Stimulated activated CD8-positive, alpha-beta memory T cell treated with anti-CD3 and anti-CD28 coated beads, Interleukin-15, amount 100 ng/mL, for 1 hour (primary cell): ENCODE measurements around the gene SUPT4H1.
"Not testable (repeated sequence)": the region's sequence is repeated elsewhere in the genome, so short reads cannot be mapped to it uniquely, and the experiment has no call there.

Source experiments
- DNase-seq: peaks from one replicate; pipeline ENCODE4 v3.0.0-alpha.2; 2020; ENCODE audit warnings: low read depth

Gene SUPT4H1

GRCh38 chr17:58351831-58352595 is at the start of gene SUPT4H1:
Gene SUPT4H1, minus strand, starts transcription at chr17:58352201. Its CDS starts 66 bp downstream, at chr17:58352135.
- DNase-seq = peak; percentile 72

DNA sequence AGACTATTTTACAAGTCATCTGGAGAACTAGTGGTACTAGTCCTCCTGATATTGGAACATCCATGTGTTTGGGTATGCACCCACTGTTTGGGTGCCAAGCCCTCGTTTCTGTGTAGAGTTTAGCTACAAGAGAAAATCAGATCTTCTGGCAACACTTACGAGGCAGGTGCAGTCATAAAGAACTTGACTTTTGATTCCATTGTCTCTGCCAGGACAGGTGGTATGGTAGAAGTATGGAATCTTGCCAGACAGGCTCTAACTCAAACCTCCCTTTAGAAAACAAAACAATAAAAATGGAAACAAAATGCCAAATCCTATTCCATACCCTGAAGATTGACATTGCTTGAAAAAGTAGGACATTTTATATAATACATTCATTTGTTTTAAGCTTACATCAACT is 49.3 kb upstream of the SUPT4H1 start:
- DNase-seq = no peak

- no peak for DNase-seq
Observed at GRCh38 chr17:58400826-58401225, 48.8 kb upstream of the SUPT4H1 start.

DNA sequence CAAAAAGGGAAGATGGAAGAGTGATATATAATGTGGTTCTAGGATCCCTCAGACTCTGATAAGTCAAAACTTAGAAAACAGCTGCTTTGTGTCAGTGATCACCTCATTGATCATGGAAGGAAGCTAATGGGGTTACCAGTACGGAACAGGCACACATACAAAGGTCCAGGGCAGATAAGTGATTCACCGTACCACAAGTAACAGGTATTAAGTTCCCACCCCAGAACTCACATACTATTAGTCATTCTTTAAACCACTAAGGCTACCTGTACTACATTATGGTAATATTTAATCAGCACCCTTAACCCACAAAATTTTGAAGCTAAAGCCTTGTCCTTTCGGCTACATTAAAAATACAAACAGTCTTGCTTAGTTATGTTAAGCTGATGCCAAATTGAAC is 48.0 kb upstream of the SUPT4H1 start:
- DNase-seq = no peak

DNA sequence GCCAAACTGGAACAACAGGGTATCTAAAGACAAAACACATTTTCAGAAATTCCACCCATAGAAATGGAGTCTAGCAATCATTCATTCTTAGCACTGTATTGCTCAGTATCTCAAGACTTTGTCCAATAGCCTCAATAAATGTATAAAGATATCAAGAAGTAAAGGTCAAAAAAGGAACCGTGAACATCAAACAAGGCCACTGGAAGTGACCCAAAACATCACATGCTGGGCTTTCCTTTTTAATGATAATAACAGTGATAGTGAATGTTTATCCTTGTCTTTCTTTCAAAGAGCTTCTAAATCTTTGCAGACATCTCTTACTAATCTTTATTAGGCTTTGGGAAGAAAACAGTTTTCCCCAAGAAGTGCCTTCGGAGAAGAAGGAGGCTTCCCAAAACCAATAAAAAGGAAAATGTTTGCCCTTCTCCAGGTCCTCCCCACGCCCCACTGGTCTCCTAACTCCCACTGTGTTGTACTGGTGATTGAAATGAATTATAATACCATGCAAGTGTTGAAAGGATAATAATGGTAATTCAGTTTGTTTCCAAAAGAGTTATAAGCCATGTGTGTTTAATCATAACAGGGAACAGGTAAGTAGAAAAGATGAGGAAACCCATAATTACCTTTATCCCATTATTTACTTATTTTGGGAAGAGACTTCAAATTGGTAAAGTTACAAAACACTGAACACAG is 46.7 kb upstream of the SUPT4H1 start:
- DNase-seq = no peak

- not testable (repeated sequence) for DNase-seq
Observed at GRCh38 chr17:58397421-58397820, 45.4 kb upstream of the SUPT4H1 start.

GRCh38 chr17:58396173-58396572 is 44.2 kb upstream of the SUPT4H1 start:
- DNase-seq = no peak

DNA sequence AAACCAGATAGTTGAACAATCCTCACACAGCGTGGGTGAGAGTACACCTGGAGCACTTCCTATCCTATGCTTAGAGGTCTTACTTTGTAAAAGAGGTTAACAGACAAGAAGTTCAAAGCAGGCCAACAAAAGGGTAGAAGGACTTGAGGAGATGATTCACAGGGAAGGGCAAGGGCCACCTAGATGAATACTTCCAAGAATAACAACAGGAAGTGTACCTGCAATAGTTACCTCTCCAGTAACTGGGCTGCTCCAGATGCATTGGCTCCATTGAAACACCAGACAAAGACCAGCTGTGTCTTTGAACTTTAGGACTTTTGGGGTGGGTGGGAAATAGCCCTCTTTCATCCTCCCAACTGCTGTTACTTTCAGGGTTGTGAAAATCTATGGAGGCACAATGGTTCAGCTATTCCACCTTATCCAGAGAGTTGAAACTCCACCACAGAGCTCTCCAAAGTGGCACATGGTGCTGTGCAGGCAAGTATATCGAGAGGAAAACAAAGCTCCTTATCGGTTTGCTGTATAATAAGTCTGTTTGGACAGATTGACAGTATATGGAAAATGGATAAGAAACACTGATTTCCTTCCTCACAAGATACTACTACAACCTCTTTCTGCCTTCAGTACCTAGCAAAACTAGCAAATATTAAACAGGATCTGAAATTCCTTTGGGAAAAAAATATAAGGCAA is 42.7 kb upstream of the SUPT4H1 start:
- no peak for DNase-seq

DNA sequence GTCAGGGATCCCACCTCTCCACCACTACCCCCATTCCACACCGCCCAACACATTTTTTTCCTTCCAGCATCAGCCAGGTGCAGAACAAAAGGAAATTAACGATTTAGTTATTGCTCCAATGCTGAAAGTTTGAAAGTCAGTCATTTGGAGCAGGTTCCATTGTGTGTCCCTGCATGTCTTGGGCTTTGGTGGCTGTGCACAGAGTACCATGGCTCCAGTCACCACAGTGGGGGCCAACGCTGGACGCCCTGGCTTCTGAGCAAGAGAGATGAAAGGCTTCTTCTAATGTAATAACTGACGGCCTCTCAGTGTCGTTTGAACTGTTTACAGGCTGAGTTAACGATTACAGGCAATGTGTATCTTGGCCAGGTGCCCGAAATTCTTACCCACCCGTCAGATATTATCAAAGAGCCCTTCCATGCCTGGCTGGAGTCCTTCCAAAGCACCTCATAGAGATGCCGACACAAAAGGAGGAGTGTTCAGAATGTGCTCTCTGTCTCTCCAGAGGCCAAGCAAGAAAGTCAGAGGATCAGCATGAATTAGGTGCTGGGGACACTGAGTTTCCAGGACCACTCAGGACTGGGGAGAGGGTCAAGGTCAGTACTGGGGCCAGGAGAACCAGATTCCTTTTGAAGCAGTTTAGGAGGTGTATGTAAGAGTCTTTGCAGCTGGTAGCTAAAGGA is 39.4 kb upstream of the SUPT4H1 start:
- DNase-seq = no peak

DNA sequence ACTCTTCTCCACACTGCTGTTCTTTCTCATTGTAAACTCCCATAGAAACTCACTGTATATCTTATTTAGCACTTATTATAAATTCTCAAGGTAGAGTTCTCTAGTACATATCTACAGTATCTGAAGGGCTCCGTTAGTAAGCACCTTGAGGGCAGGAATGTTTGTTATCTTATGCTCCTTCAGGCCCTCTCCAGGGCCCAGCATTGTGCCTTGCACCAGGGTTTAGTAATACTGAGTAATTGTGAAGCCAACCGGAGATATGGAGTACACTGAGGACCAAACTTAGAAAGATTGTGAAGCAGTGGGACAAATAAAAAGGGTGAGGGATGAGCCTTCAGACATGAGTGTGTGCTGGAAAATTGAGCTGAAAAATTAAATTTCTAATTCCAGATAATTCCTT is 38.9 kb upstream of the SUPT4H1 start:
- DNase-seq = no peak

DNA sequence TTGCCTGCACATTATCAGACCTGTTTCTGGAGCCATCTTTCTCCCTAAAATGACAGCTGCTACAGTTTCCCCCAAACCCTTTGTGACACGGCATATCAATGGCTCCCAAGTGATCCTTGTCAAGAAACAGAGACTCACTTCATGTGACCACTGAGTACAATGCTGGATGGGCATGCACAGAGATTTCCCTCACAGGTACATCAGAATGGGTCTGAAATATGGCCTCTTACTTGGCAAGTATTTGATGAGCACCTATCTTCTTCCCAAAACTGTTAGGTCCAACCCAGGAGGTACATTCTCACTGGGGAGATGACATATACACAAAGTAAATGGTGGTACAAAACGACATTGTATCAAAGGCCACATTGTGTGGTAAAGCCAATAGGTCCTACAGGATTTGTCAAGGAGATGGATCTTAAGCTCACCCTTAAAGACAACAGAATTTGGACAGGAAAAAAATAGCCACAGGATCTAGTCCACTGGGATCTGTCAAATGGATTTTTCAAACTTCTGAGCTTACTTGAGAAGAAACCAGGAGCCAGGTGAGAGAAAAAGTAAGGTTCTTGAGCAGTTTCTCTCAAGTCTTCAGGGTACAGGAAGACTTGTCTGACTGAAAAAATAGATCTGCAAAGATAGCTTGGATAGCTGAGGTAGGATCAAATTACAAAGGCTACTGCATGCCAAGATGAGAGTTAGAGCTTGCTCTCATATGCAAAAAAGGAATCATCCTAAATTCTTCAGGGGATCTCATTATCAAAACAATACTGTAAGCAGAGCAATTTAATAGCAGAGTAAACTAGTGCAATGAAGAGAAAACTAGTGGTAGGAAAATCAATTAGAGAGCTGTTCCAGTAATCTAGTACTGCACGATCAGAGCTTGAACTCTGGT is 36.5 kb upstream of the SUPT4H1 start:
- DNase-seq = no peak

- DNase-seq = no peak
Observed at GRCh38 chr17:58387834-58388233, 35.8 kb upstream of the SUPT4H1 start.

DNA sequence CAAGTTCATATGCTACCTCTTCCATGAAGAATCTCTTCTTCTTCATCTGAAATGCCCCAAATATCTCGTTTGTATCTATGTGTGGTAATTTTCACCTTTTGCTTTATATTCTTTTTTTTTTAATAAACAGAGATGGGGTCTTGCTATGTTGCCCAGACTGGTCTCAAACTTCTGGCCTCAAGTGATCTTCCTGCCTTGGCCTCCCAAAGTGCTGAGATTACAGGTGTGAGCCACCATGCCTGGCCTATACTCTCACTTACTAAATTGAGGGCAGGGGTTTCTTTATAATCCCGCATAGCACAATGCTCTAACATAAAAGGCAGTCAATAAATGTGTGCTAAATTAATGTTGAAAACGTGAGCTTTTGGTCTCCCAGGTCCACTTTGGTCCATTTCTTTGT is 34.7 kb upstream of the SUPT4H1 start:
- DNase-seq = no peak

DNA sequence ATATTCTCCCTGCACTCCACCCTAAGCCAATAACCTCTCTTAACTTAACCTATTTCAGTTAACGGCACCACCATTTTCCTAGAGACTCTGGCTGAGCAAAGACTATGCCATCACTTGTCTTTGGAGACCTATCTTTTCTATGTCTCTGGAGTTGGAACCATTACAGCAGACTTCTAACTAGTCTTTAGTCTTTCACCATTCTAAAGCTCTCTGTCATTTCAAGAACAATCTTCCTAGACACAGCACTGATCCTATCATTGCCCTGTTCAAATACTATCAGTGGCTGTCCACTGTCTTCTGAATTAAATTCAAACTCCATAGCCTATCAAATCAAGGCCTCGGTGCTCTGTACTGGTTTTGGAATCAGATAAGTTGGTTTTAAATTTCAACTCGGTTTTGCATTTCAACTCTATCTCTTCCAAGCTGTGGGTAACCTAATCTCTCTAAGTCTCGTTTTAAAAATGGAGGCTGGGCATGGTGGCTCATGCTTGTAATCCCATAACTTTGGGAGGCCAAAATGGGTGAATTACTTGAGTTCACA is 33.4 kb upstream of the SUPT4H1 start:
- DNase-seq = no peak

- DNase-seq = no peak
Observed at GRCh38 chr17:58384897-58385296, 32.9 kb upstream of the SUPT4H1 start.

- DNase-seq = no peak
Observed at GRCh38 chr17:58383892-58384462, 32.0 kb upstream of the SUPT4H1 start.

GRCh38 chr17:58382872-58383242 is 30.9 kb upstream of the SUPT4H1 start:
- DNase-seq = no peak

DNA sequence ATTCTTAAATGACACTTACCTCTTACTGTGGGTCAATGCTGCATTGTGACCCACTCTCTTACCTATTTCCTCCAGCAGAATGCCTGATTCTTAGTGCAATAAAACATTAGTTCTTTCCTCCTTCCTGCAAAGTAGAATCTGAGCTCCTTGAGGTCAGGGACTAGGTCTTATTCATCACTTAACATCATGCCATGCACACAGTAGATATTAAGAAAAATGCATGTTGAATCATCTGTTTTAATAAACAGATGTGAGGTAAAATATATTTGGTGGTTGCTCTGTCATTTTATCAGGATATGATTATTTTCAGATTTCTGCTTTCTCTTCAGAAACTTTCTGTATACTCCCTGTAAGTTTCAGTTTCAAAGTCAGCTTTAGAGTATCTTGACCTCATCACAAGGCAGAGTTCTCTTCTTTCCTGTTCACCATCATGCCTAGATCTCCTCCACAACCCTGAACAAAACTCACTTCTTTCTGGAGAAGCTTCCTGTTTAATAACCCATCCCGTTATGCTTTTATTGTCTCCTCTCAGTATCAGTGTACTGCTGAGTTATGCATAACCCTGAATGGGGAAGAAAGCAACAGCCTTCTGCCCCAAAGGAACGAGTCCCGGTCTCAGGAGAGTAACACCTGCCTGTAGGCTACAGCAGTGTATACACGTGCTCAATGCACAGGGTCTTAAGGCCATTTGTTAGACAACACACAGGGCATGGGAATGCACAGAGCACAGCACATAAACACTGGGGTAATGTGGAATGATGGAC is 30.3 kb upstream of the SUPT4H1 start:
- DNase-seq = no peak

DNA sequence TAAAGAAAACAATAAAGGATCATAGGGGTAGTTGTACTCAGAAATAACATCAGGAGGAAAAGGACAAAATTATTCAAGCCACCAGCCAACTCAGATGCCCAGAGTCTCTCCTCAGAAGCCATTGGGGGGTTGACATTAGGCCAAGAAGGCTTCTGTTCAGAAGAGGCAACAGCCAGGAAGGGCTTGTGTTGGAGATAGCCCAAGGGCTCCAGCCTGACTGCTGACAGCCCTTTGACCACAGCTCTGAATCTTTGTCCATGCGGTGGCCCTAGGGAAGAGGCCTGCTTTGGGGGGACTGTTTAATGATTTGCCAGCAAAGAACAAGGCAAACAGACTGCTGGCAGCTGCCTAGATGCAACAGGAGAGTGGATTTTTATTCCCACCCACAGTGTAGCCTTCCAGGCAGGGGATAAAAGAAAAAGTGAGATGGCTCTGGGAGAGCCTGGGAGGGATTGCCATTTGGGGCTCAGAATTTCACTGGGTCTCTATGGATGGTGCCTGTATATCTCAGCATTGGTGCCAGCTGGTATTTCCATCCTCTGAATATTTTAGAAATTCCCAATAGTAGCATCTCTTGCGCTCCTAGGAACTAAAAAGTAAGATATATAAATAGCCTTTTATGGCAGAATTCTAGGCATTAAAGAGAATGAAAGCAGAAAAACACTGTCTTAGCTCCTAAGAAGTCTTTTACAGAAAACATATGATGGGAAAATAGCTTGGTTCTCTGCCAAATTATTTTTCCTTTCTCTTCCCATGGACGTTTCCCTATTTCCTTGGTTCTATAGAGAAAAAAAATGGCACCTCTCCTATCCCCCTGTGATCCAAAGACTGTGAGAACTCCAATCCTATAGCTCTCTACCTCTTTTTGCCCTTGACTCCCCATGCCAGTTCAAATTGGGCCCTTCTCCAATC is 29.4 kb upstream of the SUPT4H1 start:
- DNase-seq = no peak
